ENCODE results near the gene MINDY4.

- no peak for TF ChIP-seq POLR2A (IDR thresholded peaks at IDR 0.05; ENCODE audit: low read depth)
- no peak for TF ChIP-seq CTCF (IDR thresholded peaks at IDR 0.05)
- no peak for TF ChIP-seq EP300 (IDR thresholded peaks at IDR 0.05)
- no peak for TF ChIP-seq POLR2AphosphoS5 (IDR thresholded peaks at IDR 0.05)
These were observed 87.4 kb downstream of the MINDY4 start for GRCh38 chr7:30858576-30858975.
